HCT116 (cell line): ENCODE data around the gene SMC6.

Source experiments
- EGR1 ChIP-seq: IDR thresholded peaks from 2 replicates; pipeline ENCODE4 v1.6.1; 2012; ENCODE audit warnings: low read depth
- ZNF274 ChIP-seq: fragments of 200-500 bp; sonication (Bioruptor generic); IDR thresholded peaks from 2 replicates; pipeline ENCODE4 v1.6.1; 2014; ENCODE audit warnings: mild to moderate bottlenecking, low read depth, low read length, inconsistent platforms

DNA sequence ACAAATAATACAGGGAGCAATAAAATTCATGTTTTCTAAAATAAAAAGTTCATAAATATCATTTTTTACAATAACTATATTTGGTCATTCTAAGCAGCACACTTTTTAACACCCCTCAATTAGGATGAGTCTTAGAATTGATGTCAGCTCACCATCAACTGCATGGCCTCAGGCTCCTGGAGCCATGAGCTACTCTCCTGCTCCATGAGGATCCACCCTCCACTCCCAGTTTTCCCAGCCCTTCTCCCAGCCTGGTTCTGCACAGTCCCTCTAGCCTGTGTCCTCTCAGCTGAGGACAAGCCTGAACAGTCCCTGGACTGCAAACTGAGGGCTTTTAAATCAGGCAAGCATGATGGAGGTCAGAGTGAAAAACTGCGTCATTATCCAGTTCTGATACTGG lies 89.1 kb downstream of the SMC6 start:
- TF ChIP-seq EGR1 (no peak), ZNF274 (no peak)
